ENCODE measurements around the gene ZC3H7A.

The ZC3H7A gene

DNA sequence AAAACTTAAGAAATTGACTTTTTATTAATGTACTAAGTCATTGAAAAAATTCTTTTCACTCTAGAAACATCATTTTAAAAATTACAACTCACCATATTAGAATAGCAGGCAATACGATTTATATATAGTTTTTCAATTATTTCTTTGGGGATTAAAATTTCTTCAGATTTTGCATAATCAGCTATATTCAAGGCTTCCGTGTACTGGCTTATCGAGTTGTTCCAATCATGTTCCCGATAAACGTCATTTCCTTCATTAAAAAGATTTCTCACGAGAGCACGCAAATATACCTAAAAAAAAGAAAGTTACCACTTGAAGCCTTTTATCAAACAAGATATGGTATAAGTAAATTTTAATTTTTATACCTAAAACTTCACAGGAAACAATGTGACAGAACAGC lies 18.0 kb downstream of the ZC3H7A start:
- no peak for DNase-seq (ENCODE audit: low spot score)

DNA sequence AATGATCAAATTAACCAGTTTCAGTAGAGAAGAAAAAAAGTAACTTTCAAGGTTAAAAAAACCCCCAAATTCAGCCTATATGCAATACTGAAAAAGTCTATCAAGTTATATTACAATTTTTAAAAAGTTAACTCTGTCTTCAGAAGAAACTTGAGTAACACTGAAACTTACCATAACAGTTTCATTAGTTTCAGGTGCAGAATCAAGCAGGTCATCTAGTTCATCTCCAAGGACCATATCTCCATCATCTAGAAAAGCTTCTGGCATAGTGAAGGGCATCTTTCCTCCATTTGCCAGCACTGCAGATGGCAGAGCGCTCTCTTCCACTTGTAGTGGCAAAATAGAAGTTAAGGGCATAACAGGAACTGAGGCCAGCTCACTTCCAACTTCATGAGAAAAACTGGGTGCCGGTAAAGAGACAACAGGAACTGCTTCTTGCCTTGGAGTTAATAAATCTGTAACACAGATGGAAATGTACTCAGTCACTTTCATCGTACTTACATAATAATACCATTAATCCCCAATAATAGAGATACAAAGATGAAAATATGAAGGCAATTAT lies 22.9 kb downstream of the ZC3H7A start:
- DNase-seq (ENCODE audit: low spot score): no peak

DNA sequence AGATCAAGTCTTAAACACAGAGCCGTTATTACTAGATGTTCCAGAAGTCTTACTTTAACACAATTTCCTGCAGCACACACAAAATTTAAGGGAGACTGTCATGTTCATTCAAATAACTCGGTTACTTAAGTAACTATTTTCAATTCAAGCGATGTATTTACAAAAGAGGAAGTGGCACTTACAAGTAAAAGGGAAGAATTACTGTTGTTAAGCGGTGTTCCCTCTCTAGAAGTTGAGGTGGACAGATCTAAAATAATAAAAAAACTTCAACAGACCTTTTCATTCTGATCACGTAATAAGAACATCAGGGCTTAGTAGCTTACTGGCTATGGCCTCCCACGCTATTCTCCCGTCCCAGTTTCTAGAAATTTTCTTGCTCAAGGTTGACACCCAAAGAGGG lies 28.2 kb downstream of the ZC3H7A start:
- DNase-seq (ENCODE audit: low spot score): no peak

DNA sequence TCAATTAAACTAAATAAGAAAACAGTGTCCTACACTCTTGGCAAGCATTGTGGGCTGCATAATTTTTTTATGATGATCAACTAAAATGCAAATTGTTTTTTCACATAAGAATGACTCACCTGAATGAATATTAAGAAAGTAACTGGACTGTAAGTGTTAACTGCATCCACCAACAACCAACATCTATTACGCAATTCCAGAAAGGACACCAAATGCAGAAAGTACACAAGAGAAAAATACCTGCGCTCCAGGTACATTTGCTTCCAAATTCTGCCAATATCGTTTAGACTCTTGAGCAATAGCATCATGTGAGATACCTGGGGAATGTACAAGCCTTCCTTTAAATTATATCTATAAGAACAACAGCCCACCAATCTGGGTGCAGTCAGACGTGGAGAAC lies 34.6 kb downstream of the ZC3H7A start:
- no peak for DNase-seq (ENCODE audit: low spot score)

DNA sequence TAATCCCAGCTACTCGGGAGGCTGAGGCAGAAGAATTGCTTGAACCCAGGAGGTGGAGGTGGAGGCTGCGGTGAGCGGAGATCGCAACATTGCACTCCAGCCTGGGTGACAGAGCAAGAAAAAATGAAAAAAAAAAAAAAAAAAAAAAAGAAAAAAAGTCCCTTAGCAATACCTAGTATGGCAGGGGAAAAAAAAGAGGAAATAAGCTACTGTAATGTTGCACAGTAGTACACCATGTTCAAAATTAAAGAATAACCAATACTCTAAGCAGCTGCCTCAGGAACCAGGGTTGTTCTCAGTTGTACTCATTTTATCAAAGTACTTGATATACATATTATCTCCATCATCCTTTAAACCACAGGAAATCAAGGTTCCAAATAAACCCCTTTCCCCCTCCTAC lies 37.1 kb downstream of the ZC3H7A start:
- DNase-seq (ENCODE audit: low spot score): no peak

DNA sequence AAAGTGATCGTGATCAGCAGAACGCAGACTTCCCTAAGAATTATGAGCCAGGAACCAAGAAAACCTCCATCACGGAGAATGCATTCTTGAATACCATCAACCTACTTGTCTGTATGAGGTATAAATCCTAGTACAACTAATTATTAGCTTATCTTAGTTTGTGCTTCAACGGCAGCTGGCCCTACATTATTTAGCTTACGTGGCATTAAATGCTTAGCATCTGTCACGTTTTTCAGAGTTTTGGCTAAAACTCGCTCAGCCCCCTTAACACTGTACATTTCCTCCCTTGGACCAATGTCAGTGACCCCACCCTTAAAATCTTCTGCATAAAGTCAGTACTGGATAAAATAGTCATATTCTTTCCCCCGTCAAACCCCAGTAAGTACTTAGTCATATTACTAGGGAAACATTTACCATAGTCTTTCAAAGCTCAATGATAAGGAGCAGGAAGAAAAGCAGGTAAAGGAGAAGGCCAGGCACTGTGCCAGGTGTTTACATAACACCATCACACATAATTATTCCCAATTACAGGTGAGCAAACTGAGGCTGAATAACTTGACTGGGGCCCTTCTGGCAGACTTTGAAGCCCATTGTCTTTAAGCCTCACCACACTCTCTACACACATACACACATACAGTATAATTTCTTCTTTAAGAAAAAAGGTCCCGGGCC lies 37.8 kb downstream of the ZC3H7A start:
- DNase-seq (ENCODE audit: low spot score): no peak

DNA sequence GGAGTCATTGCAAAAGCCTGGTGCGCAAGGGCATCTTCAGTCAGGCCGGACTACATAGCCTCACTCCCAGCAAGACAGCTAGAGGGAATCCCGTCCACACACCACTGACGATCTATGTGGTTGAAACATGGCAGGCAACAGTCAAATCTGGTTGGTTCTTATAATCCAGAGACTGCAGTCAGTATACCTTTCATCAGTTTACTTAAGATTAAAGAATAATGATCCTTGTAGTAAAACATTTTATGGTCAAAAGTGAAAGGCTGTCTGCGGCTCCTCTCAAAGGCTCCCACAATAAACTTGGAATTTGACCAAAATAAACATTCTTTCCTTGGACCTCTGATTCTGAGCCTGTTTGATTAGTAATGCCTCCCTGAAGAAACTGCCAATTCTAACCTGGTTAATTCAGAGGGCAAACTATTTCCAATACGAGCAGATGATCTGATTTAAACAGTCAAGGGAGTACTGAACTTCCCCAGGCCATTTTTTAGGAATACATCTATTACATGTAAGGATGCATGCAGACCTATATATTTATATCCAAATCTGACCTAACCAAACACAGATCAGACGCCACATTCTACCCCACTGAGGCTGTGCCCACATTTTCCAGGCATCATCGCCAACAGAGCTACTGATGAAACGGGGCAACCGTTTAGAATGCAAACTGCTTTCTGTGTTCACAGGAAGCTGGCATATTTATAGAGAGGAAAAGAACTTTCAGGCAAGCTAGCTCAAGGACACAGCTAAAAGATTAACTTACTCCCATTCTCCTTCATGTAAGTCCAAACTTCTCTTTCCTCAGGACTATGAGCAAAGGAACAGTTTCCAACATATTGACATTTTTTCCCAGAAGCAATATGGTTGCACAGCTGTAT lies 39.1 kb downstream of the ZC3H7A start:
- DNase-seq (ENCODE audit: low spot score): no peak

DNA sequence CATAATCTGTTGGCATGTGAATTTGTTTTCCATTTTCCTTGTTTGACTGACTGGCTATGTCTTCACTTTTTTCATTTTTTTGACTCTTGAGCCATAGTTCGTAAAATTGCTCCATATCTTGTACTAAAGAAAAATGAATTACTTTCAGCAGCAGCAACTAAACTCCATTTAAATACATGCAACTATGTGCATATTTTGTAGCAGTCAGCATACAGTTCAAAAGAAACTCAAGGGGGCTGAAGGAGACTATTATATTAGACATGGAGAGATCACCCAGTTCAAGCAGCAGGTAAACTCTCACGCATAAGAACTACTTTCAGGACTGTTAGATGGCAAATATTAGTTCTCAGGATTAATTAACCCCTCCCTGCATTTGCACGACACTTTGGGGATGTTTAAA lies 40.8 kb downstream of the ZC3H7A start:
- DNase-seq (ENCODE audit: low spot score): no peak

DNA sequence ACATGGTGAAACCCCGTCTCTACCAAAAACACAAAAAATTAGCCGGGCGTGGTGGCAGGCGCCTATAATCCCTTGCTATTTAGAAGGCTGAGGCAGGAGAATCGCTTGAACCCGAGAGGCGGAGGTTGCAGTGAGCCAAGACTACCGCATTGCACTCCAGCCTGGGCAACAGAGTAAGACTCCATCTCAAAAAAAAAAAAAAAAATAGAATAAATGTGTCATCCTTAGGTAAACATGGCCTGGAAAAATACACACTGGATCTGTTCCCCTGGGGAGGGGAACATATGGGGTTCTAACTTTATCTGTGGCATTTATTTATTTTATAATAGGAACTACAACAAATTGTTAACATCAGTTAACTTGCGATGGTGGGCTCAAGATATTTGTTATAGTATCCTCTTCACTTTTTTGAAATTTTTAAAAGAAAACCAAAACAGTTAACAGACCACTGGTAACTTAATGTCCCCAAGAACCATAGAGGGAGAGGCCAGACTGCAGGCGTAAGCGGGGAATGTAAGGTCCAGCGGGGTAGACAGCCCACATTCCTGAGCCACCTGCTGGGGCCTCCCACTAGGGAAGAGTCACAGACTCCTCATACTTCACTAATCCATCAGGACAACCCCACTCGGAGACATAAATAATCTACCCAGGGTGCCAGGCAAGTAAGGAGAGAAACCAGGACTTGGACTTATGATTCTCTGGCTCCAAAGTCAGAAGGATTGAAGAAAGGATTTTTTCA lies 41.9 kb downstream of the ZC3H7A start:
- DNase-seq (ENCODE audit: low spot score): no peak

DNA sequence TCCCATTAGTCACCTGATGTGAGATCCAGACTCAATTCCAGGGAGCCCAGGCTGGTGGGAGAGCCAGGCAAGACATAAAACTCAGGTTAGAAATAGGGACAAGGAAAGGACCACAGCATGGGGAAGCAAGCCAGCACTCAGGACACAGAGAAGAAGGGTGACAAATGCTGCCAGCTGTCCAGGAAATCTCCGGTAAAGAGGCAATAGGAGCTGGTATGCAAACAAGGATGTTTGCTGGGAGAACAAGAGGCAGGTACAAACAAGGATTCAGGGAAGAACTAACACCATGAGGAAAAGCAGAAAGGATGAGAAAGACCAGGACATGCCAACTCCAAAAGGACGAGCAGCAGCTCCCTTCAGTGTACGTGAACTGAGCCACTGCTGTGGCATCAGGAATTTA lies 44.2 kb downstream of the ZC3H7A start:
- no peak for DNase-seq (ENCODE audit: low spot score)

DNA sequence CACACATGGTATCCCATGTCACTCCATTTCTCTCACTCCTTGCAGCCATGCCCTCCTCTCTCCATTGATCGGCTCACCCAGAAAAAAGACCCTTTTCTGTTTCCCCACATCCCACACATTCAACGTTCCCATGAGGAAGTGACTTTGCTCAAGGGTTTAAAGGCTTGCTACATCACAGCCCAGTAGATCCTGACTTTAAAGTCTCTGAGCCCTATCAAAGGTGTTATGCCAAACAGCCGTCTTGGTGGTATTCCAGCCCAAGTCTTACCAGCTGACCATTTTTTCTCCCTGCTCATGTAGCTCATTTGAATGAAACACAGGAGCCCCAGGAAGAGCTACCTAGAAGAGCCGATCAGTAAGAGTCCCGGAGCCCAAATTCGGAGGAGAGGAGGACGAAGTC lies 47.0 kb downstream of the ZC3H7A start:
- DNase-seq (ENCODE audit: low spot score): no peak

DNA sequence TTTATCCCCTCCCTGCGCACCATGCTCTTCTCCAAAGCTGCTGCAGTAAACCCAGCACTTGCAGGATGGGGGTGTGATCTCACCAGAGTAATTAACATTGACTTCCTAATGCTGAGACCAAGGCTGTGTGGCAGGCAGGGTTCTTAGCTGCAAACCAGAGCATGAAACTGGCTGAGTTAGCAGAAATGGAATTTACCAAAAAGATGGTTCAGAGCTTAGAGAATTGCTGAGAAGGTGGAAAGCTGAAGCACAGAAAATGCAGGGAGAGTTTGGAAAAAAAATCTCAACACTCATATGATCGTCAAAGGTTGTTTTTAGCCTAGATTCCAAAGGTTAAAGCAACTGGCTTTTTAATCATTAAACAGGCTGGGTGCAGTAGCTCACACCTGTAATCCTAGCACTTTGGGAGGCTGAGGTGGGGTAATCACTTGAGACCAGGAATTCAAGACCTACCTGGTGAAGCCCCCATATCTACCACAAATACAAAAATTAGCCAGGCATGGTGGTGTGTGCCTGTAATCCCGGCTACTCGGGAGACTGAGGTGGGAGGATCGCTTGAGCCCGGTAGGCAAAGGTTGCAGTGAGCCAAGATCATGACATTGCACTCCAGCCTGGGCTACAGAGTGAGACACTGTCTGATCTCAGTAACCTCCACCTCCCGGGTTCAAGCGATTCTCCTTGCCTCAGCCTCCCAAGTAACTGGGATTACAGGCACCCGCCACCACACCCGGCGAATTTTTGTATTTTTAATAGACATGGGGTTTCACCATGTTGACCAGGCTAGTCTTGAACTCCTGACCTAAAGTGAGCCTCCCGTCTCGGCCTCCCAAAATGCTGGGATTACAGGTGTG lies 48.4 kb downstream of the ZC3H7A start:
- no peak for DNase-seq (ENCODE audit: low spot score)

DNA sequence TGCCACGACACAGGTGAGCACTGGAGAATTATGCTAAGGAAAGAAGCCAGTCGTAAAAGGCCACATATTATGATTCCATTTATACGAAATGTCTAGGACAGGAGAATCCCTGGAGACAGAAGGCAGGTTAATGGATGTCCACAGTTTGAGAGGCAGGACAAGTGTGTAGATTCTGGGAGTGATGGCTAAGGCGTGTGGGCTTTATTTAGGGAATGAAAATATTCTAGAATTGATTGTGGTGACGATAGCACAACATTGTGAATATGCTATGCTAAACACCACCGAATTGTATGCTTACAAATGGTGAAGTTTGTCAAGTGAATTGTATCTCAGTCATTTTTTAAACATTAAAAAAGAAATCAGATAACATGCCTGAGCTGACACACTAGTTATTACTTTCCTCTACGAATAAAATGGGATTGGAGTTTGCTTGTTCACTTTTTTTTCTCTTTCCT lies 49.1 kb downstream of the ZC3H7A start:
- DNase-seq (ENCODE audit: low spot score): no peak

DNA sequence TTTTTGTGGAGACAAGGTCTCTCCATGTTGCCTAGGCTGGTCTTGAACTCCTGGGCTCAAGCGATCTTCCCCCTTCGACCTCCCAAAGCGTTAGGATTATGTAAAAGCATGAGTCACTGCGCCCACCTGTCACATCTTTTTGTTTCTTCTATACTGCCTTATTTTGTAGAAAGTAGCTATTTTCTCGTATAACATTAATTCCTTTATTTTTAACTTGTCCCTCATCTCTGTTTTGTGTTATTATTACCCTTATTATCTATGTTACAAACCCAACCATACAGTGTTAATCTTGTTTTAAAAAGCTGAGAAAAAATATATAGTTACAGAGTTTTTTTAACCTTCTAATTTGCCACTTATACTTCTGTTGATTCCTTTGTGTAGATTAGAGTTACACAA lies 53.0 kb downstream of the ZC3H7A start:
- no peak for DNase-seq (ENCODE audit: low spot score)

DNA sequence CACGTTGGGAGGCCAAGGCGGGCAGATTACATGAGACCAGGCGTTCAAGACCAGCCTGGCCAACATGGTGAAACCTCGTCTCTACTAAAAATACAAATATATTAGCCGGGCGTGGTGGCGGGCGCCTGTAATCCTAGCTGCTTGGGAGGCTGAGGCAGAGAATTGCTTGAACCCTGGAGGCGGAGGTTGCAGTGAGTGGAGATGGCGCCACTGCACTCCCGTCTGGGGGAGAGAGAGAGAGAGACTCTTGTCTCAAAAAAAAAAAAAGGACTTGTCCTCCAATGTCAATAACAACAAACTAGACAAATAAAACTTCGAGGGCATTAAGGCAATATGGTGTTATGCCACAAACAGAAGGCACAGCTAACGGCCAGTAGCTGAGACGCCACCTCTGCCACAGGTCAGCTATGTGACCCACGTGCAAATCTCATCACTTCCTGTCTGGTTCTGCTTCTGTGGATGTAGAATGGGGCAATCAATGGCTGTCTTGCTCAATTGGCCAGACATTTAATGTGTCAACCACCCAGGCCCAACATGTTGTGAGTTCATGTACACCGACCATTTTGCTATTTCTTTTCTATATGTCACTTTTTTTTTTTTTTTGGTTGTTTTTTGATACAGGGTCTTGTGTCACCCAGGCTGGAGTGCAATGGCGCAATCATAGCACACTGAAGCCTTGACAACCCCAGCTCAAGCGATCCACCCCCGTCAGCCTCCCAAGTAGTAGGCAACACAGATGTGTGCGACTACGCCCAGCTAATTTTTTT lies 53.6 kb downstream of the ZC3H7A start:
- peak; percentile 23 for DNase-seq (ENCODE audit: low spot score)

DNA sequence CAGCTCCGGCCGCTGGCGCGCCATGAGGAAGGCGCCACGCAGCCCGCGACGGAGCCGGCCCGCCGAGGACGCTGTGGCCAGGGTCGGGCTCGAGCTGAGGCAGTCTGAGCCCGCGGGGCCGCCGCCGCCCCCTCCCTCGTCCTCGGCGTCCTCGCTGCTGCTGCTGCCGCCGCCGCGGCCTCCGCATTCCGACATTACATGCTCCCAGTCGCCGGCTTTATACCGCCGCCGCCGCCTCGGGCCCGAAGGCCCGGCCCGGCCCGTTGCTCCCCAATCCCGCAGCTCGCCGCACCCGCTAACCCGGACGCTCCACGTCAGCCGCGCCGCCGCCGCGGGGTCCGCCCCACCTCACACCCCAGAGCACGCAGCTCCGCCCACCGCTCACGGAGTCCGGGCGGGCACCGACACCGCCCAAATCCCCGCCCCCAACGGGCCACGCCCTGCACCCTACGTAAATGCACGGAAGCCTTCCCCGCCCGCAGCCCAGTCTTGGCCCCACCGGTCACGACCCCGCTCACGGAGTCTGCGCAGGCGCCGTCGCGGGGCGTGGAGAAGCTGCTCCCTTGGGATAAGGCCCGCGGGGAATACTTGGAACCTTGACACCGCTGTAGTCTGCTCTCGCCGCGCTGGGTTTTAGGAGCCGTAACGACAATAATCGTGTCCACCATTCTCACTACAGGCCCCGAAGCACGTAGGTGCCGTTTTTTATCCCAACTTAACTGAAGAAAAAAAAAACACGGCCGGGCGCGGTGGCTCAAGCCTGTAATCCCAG lies 54.3 kb downstream of the ZC3H7A start, which contains the start of gene TXNDC11:
Gene TXNDC11, minus strand, starts transcription at position 322 of the 772 bp plus-strand sequence. Its CDS starts 127 bp downstream, at position 195.
- peak; percentile 99 for DNase-seq (ENCODE audit: low spot score)

DNA sequence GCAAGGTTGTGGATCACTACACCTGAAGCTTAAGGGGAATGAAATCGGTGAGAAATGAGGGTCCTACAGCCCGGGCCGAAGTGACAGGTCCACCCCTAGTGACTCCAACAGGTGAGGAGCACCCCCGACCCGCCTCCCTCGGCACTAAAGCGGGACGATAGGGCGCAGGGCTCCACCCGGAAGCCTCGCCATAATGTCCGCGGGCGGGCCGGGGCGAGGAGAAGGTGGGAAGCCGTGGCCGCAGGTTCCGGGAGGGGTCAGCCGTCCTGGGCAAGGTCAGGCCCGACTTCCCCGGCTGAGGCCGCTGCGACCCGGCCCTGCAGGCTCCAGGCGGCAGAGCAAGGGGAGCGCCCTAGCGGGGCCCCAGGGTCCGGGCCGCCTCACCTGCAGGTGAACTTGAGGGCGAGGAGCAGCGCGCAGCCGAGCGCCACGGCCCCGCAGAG lies 54.9 kb downstream of the ZC3H7A start:
- no peak for DNase-seq (ENCODE audit: low spot score)

DNA sequence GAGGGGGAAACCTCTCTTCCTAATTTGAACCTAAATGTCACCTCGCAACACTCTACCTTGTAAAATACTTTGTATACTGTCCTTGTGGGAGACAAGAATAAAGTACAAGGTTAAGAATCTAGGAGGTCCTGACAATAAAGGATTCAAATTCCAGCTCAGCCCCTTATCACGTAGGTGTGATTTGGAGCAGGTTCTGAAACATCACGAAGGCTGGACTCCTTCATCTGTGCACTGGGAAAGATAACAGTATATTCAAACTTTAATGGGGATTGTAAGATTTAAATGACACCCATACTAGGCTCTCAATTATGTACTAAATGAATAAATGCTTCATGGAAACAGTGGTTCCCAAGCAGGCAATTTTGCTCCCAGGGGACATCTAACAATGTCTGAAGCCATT lies 56.5 kb downstream of the ZC3H7A start:
- DNase-seq (ENCODE audit: low spot score): no peak

DNA sequence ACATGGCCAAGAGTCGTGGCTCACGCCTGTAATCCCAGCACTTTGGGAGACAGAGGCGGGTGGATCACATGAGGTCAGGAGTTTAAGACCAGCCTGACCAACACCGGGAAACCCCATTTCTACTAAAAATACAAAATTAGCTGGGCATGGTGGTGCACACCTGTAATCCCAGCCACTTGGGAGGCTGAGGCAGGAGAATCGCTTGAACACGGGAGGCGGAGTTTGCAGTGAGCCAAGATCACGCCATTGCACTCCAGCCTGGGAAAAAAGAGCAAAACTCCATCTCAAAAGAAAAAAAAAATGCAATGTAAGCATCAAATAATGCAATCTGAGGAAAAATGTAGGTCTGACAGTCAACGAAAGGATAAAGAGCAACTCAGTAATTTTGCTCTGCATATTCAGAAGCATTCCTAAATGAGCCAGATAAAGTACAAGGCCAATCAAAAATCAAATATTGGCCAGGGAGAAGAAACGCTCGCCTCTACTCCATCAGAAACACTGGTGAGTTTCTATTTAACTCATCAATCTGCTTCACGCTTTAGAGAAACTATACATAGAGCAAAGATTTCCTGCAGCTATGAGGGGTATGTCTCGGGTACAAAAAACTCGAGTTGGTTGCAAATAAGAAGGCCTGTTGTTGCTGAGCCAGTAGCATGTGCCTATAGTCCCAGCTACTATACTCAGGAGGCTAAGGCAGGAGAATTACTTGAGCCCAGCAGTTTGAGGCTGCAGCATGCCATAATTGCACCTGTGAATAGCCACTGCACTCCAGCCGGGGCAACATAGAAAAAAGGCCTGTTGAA lies 58.1 kb downstream of the ZC3H7A start:
- no peak for DNase-seq (ENCODE audit: low spot score)
